A673 (cell line): Measurements from ENCODE around the gene BRD7.
A peak's percentile ranks its signal among the peaks of the same experiment; 100 is the strongest.

ENCODE experiments used
- EZH2 ChIP-seq: fragments of 200-600 bp; sonication (generic); IDR thresholded peaks from 2 replicates; pipeline ENCODE4 v1.6.1; 2017; ENCODE audit warnings: borderline replicate concordance, low read depth, mild to moderate bottlenecking, mixed read lengths, antibody characterized with exemption, low read length; ENCODE audit not compliant: poor library complexity, severe bottlenecking
- TF ChIP-seq, protein P1 (sequence below): fragments of 300-800, 200-600 bp; sonication (generic); conservative IDR thresholded peaks from 2 replicates; pipeline ENCODE4 v1.5.1; 2017; ENCODE audit warnings: low read depth, mild to moderate bottlenecking, antibody characterized with exemption, low read length, moderate library complexity, mixed read lengths

GRCh38 chr16:50371936-50372595 is 3.3 kb upstream of the BRD7 start:
- TF ChIP-seq, protein P1, sequence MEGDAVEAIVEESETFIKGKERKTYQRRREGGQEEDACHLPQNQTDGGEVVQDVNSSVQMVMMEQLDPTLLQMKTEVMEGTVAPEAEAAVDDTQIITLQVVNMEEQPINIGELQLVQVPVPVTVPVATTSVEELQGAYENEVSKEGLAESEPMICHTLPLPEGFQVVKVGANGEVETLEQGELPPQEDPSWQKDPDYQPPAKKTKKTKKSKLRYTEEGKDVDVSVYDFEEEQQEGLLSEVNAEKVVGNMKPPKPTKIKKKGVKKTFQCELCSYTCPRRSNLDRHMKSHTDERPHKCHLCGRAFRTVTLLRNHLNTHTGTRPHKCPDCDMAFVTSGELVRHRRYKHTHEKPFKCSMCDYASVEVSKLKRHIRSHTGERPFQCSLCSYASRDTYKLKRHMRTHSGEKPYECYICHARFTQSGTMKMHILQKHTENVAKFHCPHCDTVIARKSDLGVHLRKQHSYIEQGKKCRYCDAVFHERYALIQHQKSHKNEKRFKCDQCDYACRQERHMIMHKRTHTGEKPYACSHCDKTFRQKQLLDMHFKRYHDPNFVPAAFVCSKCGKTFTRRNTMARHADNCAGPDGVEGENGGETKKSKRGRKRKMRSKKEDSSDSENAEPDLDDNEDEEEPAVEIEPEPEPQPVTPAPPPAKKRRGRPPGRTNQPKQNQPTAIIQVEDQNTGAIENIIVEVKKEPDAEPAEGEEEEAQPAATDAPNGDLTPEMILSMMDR = peak; percentile 46
- TF ChIP-seq EZH2 = no peak
